Measurements from ENCODE around the gene WWP2.

The WWP2 gene

DNA sequence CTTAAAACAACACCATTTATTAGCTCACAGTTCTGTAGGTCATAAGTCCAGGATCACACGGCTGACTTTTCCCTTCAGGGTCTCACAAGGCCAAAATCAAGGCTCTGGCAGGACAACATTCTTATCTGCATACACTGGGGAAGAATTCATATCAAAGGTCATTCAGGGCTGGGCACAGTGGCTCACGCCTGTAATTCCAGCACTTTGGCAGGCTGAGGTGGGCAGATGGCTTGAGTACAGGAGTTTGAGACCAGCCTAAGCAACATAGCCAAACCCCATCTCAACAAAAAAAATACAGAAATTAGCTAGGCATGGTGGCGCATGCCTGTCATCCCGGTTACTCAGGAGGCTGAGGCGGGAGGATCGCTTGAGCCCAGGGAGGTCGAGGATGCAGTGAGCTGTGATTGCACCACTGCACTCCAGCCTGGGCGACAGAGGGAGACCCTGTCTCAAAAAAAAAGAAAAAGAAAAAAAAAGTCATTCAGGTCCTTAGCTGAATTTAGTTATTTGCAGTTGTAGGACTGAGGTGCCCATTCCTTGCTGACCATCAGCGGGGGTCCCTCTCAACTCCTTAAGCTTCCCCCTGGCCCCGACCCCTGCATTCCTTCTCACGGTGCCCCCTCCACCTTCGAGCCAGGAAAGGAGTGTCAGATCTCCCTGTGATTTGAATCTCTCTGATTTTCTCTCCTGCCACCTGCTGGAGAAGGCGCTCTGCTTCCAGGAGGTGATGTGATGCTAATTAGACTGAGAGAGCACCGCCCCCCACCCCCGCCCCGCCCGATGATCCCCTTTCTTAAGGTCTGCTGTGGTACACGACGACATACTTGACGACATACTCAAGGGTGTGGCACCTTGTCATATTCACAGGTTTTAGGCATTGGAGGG lies 97.2 kb downstream of the WWP2 start:
- no peak for DNase-seq

DNA sequence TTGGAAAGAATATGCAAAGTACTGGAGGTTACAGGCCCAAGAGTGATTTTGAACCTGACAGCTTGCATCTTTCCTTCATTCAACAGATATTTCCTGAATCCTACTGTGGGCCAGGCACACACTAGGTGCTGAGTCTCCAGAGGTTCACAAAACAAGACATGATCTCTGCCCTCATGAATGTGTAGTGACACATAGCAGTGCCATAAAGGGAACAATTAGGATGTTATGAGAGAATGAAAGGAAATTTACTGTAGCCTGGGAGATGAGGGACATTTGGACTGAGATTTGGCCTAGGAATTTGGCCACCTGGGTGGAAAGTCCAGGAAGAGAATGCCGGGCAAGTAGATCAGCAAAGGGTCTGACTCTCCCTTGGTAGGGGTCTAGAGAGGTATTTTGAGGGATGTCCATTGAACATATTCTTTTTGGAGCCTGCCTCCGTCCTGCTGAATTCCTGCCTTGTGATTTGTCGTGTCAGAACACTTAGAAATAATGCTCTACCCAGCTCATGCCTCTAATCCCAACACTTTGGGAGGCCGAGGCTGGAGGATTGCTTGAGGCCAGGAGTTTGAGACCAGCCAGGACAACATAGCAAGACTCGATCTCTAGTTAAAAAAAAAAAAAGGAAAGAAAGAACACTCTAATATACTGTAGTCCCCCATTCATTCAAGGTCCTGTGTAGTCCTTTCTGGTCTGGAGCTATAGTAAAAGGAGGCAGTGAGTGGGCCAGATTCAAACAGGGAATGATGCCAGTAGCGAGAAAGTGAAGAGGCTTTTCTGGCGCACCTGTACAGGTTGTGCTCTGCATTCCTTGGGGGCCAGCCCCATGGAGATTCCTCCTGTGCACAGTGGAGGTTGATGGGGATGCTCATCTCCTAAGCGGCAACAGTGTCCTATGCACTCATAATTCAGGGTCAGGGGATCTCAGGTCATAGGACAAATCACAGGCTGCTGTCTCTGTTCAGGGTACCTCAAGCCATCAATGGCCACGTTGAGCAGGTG lies 98.4 kb downstream of the WWP2 start:
- DNase-seq: no peak

GRCh38 chr16:69861292-69862030 lies 99.3 kb downstream of the WWP2 start:
- no peak for DNase-seq

DNA sequence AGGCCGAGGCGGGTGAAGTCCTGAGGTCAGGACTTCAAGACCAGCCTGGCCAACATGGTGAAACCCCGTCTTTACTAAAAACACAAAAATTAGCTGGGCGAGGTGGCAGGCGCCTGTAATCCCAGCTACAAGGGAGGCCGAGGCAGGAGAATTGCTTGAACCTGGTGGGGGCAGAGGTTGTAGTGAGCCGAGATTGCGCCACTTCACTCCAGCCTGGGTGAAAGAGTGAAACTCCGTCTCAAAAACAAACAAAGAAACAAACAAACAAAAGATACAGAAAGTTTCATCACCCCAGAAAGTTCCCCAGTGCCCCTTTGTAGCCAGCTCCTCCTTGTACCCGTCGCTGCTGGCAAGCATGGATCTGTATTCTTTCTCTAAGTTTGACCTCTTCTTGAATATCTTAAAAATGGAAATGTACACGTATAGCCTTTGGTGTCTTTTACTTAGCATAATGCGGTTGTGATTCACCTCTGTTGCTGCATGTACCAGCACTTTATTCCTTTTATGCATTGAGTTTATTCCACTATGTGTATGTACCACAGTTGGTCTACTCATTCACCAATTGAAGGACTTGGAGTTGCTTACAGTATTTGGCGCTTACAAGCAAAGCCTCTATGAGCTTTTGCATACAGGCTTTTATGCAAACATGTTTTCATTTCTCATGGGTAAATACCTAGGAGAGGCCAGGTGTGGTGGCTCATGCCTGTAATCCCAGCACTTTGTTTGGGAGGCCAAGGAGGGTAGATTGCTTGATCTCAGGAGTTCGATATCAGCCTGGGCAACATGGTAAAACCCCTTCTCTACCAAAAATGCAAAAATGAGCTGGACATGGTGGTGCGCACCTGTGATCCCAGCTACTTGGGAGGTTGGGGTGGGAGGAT lies 101.5 kb downstream of the WWP2 start:
- DNase-seq: no peak

- DNase-seq: no peak
These were observed 103.6 kb downstream of the WWP2 start for GRCh38 chr16:69865701-69866100.

DNA sequence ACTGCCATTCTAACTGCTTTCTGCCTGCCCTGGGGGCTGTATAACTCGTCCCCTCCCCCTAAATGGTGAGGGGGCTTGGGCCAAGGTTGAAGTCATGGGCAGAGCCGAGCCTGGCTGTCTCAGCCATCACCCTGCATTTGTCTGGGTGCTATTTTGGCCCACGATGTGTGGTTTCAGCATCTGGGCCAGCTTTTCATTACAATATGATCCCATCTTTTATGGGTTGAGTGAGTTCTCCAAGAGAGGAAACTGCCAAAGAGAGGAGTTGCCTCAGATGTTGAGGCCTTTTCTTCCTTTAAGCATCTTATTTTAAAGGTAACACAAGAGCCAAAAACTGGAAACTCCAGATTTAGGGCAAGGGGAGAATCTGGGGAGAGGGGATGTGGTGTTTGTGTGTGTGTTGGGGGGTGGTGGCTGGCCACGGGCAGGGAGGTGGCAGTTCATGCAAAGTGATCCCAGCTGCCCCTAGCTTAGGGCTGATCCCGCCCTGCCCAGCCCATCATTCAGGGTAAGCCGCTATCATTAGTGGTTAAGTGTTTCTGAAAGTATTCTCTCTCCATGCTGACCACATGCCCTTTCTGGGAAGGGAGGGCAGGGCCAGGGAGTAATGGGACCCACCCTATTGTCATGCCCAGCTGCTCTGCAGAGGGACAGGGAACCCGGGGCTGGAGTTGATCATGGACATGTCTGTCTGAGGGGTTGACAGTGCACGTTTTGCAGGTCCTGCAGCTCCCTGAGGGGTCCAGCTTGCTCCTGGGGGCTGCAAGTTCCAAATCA lies 105.8 kb downstream of the WWP2 start:
- no peak for DNase-seq

DNA sequence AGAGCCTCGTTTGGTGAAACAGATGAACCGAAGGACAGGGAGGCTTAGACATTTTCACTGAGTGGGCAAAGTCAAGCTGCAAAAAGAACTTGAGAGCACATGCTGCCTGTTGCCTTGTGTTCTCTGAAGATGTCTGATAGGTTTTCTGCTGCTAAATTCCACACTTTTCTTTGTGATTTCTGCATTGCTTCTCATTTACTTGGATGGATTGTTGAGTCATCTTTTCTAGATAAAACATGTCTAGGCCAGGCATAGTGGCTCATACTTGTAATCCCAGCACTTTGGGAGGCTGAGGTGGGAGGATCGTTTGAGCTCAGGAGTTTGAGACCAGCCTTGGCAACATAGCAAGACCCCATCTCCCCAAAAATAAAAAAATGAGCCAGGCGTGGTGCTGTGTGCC lies 108.6 kb downstream of the WWP2 start:
- DNase-seq: no peak

DNA sequence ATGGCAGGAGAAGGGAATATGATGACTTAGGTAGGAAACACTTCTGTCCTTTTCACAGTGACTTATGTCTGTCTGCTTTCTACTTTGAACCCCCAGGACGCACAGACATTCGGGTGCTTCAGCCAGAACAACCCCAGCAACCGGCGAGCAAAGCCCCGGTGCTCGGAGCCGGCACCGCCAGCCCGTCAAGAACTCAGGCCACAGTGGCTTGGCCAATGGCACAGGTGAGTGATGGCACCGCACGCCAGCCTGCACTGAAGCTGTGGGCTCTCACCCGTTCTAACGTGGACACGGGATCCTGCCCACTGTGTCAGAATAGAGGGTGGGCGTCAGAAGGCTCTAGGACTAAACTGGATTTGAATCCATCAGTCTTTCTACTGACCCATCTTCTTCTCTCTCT lies 109.6 kb downstream of the WWP2 start:
- DNase-seq: no peak

DNA sequence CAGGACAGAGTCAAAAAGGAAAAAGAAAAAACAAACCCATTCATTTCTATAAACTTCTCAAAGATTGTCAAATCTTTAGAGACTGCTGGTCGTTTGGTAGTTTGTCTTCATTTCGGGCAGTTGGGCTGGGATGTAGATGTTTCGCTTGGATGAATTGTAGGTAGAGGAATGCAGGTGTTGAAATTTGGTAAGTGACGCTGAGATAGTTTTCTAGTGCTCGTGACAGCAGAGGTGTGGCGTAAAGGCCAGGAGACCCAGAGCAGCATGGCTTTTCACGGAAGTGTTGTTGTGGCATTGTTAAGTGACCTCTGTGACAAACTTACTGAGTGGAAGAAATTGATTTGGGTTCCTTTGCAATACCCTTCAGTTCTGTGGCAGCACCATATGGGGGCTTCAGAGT lies 110.8 kb downstream of the WWP2 start:
- no peak for DNase-seq

- DNase-seq: no peak
These were observed 111.7 kb downstream of the WWP2 start for GRCh38 chr16:69873783-69874182.

DNA sequence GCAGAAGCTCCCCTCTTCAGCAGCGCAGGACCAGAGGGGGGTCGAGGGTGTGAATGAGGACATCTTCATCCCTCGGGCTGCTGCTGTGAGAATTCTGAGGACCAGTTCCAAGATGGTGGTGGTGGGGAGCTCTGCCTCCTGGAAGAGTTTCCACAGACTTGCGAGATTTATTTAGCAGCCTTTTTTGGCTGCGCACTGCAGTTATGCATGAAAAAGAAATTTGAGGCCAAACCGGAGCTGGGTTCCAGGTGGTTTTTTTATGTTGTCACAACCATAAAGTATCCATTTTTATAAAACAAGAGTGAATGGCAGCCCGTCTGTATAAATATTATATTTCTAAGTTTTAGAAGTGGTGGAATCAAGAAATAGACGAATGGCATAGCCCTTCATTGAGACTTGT lies 112.1 kb downstream of the WWP2 start:
- DNase-seq: no peak

DNA sequence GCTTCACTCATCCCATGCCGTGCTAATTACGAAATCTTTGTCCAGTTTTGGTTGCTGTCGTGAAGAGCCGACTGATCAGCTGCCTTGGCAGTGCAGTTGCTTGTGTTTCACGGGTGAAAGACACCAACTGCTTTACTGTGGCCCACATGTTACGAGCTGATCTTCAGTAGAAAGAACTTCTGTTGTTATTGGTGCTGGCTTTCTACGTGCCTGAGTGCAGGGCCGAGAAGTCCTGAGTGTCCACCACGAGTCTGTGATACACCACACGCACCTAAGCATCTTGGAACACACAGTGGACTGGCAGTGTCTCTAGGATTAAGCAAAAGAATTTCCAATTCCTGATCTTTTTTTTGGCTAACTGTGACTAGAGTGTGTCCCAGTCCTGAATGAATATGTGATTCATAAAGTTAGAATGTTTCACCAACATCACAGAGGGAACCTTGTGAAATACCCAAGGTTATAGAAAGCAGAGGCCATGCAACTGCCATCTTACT lies 118.6 kb downstream of the WWP2 start:
- DNase-seq: no peak

DNA sequence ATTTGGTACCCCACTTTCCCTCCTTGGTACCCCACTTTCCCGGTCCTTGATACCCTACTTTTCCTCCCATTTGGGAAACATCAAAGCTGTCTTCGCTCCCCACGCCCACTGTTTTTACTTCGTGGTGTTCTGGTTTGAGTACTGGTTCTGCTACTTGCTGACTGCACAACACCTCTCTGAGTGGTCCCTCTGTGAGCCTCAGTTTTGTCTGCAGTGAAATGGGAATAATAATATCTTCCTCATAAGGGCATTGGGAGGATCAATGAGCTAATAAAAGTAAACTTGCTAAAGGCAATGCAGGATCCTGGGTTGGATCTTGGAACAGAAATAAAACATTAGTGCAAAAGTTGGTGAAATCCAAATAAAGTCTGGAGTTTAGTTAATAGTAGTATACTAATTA lies 119.0 kb downstream of the WWP2 start:
- DNase-seq: no peak

- no peak for DNase-seq
These were observed 121.6 kb downstream of the WWP2 start for GRCh38 chr16:69883744-69884143.

DNA sequence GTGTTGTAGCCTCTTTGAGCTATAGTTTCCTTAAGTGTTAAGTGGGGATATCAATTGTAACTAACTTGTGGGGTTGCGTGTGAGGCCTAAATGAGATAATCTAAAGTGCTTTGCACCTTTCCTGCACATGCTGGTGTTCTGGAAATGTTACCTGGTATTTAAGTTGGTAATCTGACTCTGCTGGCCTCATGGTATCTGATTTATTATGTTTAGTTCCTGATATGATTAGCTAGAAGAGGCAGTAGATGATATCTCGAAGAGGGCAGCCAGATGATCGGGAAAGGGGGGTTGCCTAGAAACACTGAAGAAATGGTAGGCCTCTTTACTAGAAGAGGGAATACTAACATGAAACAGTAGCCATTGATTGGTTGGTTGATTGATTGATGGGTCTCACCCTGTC lies 123.6 kb downstream of the WWP2 start:
- no peak for DNase-seq

- no peak for DNase-seq
These were observed 124.6 kb downstream of the WWP2 start for GRCh38 chr16:69886726-69887125.

- DNase-seq: no peak
These were observed 126.0 kb downstream of the WWP2 start for GRCh38 chr16:69888005-69888590.

- DNase-seq: no peak
These were observed 127.3 kb downstream of the WWP2 start for GRCh38 chr16:69889295-69889964.

DNA sequence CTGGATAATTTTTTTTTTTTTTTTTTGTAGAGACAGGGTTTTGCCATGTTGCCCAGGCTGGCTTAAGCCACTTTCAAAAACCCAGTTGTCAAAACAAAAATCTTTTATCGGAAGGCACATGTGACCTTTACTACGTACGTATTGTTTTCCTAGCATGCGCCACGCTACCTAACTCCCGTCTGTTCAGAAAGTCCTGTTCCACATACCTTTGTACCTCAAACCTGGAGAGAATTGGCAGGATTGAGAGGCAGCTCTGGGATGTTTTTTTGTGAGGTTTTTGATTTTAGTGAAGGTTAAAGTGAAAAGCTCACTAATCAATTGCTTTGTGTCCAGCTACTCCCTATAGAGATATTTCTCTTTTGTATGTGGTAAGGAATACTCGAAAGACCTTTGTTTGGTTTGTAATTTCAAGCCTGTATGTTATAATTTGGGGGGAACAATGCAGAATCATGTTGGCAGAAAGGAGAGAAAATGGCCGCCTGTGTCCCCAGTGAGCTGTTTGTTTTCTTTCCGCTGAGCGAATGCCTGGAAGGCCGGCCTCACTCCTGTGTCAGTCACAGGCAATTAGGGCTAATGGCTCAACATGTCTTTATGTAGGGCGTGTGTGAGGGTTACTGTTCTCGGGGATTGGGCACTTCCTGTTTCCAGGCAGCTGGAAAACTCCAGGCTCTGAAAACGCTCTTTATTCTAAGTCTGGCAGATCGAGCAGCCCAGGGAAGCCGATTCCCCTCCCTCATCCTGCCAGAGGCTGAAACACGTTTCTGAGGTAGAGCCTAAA lies 128.2 kb downstream of the WWP2 start:
- peak; percentile 61 for DNase-seq

Measured in NCI-H1105 (cell line).